IPS DF 4.7 (cell line): Measurements from ENCODE around the gene HTR5A.
"Not testable (repeated sequence)": the region's sequence is repeated elsewhere in the genome, so short reads cannot be mapped to it uniquely, and the experiment has no call there.

Source experiments
- DNase-seq: peaks from one replicate; pipeline ENCODE4 v3.0.0-alpha.2; 2013; ENCODE audit warnings: low spot score; ENCODE audit errors: extremely low read depth

HTR5A gene

GRCh38 chr7:155069992-155070751 is at the start of gene HTR5A:
TSS of gene HTR5A (plus strand) at chr7:155070324. CDS start at chr7:155070900, 576 bp downstream.
- DNase-seq: peak; percentile 75

- no peak for DNase-seq
These were observed 49.1 kb upstream of the HTR5A start for GRCh38 chr7:155020996-155021395.

- no peak for DNase-seq
These were observed 48.4 kb upstream of the HTR5A start for GRCh38 chr7:155021699-155022145.

GRCh38 chr7:155027879-155028278 is 42.2 kb upstream of the HTR5A start:
- no peak for DNase-seq

- no peak for DNase-seq
These were observed 37.1 kb upstream of the HTR5A start for GRCh38 chr7:155032978-155033377.

- not testable (repeated sequence) for DNase-seq
These were observed 35.6 kb upstream of the HTR5A start for GRCh38 chr7:155034495-155034894.

GRCh38 chr7:155038335-155038734 is 31.8 kb upstream of the HTR5A start:
- no peak for DNase-seq

GRCh38 chr7:155043756-155044155 is 26.4 kb upstream of the HTR5A start:
- no peak for DNase-seq

- no peak for DNase-seq
These were observed 22.1 kb upstream of the HTR5A start for GRCh38 chr7:155048006-155048405.

- DNase-seq: no peak
These were observed 18.8 kb upstream of the HTR5A start for GRCh38 chr7:155051355-155051754.

- no peak for DNase-seq
These were observed 17.1 kb upstream of the HTR5A start for GRCh38 chr7:155053002-155053401.

- DNase-seq: no peak
These were observed 15.4 kb upstream of the HTR5A start for GRCh38 chr7:155054761-155055160.

- no peak for DNase-seq
These were observed 13.0 kb upstream of the HTR5A start for GRCh38 chr7:155057076-155057475.

- no peak for DNase-seq
These were observed 11.2 kb upstream of the HTR5A start for GRCh38 chr7:155058896-155059295.

- DNase-seq: no peak
These were observed 10.4 kb upstream of the HTR5A start for GRCh38 chr7:155059703-155060102.

- DNase-seq: no peak
These were observed 7.7 kb upstream of the HTR5A start for GRCh38 chr7:155062411-155062810.

- no peak for DNase-seq
These were observed 5.9 kb upstream of the HTR5A start for GRCh38 chr7:155064186-155064585.

GRCh38 chr7:155066417-155066950 is 3.6 kb upstream of the HTR5A start:
- DNase-seq: peak; percentile 14

GRCh38 chr7:155071121-155071651 is 1.1 kb downstream of the HTR5A start:
- DNase-seq: no peak

GRCh38 chr7:155071916-155072571 is 1.9 kb downstream of the HTR5A start:
- DNase-seq: no peak

- no peak for DNase-seq
These were observed 3.8 kb downstream of the HTR5A start for GRCh38 chr7:155073922-155074321.

GRCh38 chr7:155084021-155084420 is 13.9 kb downstream of the HTR5A start:
- no peak for DNase-seq
